HG03045 (cell line): ENCODE results near the gene METTL22.

Source experiments
- ATAC-seq: cut with Tn5 transposase; IDR thresholded peaks from one replicate; pipeline ENCODE4 v1.9.1; 2021; ENCODE audit warnings: mild to moderate bottlenecking, moderate library complexity; ENCODE audit not compliant: unreplicated experiment

The METTL22 gene

DNA sequence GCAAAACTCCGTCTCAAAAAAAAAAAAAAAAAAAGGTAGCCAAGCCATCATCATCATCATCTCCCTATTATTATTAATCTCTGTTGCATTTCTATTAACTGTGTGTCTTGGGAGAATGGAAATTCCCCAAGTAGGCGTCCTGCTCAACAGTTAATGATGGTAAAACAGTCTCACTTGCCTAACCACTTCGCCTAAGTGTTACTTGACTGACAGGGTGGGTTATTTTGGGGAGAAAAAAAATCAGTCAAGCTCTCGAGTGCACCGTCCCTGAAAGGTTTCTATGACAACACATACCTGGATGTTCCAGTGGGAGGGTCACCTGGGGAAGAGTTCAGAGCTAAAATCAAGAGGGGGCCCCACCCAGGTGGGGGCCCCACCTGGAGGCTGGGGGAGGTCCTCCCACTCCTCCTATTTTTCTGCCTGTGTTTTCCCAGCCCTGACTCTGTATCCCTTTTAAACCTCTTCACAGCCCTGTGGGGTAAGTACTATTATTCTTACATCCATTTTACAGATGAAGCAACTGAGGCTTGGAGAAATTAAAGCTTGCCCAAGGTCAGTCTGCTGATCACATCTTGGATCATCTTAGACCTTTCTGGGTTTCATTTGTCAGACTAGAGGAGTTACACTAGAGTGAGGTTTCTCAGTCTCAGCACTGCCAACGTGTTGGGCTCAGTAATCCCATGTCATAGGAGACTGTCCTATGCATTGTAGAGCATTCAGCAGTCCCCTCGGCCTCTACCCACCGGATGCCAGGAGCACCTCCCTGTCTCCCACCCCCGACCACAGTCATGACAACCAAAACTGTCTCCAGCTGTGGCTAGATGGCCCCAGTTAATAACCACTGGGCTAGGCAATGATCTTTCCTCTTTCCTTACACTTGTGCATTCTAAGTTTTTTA is 41.9 kb downstream of the METTL22 start:
- no peak for ATAC-seq

DNA sequence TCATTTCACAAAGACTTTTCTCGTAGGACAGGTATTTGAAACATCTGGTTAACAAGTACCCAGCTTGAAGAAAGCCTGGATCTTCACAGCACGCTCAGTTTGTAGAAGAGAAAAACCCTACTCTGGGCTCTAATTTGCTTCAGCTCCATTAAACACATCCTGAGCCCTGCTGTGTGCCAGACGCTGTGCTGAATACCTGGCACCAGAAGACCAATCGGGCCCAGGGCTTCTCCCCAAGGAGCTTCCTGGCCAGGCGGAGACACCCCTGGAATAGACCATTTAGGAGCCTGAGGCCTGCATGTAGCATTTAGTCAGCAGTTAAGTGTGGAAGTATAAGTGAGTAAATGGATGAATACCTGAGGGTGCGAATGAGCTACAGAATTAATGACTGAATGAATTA is 44.0 kb downstream of the METTL22 start:
- no peak for ATAC-seq

DNA sequence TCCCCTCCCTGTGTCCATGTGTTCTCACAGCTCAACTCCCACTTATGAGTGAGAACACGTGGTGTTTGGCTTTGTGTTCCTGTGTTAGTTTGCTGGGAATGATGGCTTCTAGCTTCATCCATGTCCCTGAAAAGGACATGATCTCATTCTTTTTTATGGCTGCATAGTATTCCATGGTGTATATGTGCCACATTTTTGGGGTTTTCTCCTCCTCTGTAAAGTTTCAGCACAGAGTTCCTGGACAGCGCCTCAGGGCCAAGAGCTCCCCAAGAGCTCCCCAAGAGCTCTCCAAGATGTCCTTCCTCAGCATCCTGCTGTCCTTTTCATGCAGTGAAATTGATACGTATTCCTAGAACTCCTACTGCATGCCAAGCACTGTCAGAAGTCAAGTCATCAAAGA is 46.0 kb downstream of the METTL22 start:
- ATAC-seq, result no peak

DNA sequence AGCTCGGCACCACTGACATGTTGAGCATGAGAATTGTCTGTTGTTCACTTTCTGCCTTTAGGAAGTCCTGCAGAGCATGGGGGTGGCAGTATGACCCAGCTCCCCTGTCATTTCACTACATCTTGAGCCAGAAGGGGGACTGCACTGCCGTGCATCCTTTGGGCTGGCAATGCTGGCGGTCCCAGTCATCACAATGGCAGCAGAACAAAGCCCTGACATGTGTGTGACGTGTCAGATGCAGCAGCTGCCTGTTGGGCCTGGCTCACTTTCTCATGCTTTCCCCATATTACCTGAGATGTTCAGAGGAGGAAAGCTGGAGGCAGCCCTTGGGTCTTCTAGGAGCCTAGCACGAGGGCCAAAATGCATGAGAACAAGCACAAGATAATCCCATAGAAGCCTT is 46.6 kb downstream of the METTL22 start:
- no peak for ATAC-seq

DNA sequence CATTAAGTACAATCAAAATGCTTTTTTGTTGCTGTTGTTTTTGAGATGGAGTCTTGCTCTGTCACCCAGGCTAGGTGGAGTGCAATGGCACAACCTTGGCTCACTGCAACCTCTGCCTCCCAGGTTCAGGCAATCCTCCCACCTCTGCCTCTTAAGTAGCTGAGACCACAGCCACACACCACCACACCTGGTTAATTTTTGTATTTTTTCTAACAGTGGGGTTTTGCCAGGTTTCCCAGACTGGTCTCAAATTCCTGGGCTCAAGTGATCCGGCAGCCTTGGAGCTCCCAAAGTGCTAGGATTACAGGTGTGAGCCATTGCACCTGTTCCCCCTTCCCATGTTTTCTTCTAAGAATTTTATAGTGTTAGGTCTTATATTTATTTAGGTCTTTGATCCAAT is 48.0 kb downstream of the METTL22 start:
- no peak for ATAC-seq

DNA sequence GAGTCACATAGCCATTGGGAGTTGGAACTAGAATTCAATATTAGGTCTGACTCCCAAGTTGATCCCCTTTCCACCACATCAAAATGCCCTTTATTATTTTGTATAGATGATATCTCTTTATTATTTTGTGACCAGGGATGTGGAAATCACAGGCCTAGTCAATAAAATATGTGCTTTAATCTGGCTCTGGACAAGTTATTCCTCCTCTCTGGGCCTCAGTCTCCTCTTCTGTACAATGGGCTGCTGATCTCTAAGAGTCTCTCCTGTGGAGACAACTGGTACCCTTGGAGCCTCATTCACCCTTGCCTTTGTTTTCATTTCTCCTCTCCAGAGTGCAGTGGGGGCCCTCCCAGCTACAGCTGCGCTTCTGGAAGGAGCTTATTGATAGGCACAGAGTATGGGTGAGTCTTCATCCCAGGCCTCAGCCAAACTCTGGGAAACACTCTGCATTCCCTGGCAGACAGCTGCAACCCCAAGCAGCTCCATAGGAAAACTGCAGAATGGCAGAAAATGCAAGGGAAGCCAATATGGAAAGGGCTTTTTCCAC is 48.6 kb downstream of the METTL22 start:
- ATAC-seq, result no peak

DNA sequence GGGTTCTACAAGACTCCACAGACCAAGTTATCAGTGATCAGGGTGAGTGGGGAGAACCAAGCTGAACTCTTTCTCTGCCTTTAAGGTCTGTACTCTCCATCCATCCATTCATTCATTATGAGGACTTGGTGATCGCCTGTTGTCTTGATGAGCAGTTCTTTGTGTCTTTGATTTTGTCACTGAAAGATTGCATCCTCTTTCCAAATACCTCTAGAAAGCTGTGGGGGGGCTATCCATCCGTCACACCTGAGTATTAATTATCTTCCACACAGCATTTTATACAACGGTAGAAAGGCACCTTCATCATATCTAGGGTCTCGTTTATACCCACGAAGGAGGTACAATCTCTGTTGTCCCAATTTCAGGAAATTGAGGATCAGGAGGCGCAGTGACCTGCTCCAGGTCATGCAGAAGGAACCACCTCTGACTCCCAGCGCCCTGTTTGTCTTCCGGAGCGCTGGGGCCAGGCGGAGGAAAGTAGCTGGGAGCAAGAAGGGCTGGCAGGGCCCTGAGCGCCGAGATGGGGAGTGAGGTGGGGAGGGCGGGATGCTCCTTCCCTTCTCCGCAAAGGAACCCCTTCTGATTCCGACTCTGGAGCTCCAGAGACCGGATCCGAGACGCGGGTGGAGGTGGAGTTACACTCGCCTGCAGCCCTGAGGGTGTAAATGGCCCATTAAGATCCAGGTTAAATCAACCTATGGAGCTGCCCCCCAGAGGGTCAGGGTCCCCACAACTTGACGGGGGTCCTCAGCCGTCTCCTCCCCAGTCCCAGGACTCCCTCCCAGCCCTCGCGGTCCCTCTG is 52.3 kb downstream of the METTL22 start:
- peak; percentile 31 for ATAC-seq

DNA sequence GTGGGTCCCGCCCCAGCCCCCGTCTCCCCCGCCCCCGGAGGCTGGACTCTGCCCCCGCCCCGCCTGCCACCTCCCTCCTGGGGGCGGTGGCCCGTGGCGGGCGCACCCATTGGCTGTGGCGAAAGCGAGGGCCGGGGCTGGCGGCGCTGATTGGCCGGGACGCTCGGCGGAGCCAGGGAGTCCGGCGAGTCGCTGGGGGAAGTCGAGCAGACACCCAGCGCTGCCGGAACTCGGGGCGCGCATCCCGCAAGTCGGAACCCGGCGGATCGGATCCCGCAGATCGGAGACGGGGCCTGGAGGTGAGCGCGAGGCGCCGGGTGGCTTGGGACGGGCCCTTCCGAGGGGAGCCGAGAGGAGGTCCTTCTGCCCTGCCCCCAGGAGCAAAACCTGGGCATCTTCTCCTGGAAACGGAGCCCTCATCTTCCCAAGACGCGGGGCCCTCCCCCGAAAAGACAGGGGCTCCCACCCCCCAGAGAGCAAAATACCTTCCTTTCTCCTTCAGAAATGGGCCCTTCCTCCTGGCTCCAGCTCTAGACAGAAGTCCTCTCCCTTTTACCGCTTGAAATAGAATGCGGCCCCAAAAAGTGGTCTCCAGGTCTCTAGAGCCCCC is 53.0 kb downstream of the METTL22 start, which contains the start of gene ABAT:
ABAT (plus strand) TSS at position 205 of the 610 bp plus-strand sequence. CDS start 61,123 bp downstream, outside the sequence.
- peak; percentile 99 for ATAC-seq

DNA sequence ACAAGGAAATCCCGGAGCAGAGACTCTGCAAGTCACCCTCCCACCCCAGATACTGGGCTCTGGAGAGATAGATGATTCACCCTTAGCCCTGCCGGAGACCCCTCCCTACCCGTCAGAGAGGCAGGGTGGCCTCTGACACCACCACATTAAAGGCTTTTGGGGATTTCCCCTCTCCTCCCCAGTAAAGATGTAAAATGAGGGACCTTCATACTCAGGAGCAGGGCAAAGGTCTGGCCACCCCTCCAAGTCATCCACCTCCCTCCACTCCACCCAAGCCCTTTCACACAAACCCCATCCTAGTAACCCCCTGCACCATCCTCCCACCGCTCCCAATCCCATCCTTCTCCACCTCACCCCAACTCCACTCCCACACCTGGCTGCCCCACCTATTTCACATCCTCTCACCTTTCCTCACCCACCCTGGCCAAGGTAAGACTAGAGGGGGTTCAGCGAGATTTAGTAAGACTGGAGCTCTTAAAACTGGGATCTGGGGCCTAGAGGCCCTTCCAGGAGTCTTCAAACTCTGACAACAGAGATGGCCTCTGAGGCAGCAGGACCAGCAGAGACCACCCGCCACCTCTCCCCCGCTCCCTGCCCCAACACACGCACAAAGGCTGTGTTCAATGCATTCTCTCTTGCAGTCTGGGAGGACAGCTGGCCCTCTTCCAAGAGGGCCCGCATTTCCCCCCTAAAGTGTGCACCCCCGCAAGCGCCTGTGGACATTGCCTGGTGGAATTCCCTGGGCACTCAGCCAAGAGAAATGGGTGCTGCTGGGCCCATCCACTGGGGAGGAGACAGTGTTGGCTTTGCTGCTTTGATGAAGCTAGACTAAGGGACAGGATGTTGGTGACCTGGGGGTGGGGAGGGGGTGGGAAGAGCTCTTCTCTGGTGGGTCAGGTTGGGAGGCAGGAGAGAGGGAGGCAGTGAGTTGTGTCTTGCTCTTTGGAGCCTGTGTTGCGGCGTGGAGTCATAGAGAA is 54.0 kb downstream of the METTL22 start:
- ATAC-seq, result no peak

DNA sequence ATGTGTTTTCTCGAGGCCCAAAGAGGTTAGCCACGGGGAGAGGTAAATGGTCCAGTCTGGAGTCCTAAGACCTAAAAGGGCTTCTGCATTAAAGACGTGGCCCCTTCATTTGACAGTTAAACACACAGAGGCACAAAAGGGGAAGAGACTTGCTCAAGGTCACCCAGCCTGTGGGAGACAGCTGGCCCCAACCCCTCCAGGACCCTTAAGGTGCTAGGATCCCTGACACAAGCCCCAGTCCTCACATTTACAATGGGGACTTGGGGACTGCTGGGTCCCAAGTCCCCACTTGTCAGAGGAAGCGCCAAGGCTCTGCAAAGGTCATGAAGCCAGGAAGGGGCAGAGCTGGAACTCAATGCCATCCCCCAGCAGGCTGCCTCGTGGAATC is 54.7 kb downstream of the METTL22 start:
- no peak for ATAC-seq

DNA sequence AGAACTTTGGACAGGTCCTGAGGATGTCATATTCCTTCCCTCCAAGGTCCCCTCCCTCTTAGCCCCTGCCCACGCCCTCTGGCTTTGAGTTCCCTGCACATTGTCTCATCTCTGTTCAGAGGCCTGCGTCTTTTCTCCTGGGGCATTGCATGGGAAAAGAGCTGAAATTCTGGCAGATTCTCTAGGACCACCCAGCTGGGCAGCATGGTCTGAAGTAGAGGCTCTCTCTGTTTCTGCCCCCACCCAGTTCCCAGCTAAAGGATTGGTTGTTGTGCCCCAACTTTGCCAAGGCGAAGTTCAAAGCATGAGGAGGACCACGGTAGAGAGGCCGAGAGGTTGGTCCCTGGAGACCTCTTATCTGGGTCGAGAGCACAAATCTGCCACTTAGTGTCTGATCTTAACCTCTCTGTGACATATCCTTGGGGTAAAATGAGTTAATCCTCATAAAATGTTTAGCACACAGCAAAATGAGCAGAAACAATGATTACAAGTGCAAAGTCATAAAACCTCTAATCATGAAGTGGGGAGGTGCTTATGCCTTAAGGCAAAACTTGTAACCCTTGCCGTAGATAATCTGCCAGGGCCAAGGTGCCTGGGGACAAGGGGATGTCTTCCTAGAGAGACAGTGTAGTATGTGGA is 55.4 kb downstream of the METTL22 start:
- ATAC-seq, result no peak

DNA sequence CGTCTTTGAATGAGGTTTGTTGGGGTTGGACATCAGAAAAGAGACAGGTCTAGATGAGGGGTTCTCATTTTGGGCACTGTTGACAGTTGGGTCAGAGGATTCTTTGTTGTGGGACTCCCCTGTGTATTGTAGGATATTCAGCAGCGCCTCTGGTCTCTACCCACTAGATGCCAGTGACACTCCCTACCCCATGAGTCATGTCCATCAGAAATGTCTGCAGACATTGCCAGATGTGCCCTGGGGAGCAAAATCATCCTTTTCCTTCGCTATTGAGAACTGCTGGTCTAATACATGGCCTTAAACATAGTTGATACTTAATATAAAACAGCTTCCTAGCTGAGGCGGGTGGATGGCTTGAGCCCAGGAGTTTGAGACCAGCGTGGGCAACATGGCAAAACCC is 56.0 kb downstream of the METTL22 start:
- ATAC-seq, result no peak

DNA sequence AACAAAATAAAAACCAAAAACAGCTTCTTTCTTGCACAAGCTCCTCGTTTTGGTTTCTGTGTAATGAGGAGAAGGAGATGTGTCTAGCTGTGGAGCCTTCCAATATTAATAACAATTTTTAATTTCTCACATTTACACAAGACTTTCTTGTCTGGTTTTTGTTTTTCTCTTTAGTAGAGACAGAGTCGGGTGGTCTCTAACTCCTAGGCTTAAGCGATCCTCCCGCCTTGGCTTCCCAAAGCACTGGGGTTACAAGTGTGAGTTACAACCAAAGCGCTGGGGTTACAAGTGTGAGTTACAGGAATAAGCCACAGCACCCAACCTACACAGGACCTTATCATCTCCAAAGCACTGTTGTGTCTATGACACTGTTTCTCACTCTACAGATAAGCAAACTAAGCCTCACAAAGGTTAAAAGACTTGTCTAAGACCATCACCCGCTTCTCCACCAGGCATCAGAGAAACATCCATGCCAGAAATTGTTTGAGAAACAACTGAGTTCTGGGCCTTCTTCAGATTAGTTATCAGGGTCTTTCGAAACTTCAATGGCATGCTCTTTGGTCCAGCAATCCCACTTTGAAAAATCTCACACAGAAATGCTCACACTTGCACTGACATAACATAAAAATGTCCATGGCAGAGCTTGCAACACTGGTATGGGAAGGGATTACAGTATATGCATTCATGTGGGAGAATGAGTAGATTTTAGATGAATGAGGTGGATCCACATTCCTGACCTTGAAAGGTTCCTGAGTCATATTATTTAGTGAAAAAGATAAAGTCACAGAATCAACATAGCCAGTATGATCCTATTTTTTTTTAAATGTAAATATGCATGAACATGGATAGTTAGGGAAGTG is 56.8 kb downstream of the METTL22 start:
- no peak for ATAC-seq

DNA sequence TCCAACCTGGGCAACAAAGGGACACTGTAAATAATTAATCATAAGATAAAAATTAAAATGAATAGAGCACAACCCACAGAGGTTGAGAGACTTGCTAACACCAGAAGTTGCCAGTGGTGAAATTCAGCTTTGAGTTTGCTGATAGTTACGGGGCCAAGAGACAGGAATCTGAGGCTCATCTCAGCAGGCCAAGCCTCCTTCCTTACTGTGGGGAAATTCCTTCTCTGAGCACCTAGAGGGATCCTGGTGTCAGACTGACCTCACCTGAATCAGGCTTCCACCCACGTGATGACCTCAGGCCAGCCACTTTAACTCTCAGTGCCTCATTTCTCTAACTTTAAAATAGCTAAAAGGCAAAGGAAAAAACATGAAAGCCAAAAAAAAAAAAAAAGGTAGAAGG is 57.7 kb downstream of the METTL22 start:
- no peak for ATAC-seq

DNA sequence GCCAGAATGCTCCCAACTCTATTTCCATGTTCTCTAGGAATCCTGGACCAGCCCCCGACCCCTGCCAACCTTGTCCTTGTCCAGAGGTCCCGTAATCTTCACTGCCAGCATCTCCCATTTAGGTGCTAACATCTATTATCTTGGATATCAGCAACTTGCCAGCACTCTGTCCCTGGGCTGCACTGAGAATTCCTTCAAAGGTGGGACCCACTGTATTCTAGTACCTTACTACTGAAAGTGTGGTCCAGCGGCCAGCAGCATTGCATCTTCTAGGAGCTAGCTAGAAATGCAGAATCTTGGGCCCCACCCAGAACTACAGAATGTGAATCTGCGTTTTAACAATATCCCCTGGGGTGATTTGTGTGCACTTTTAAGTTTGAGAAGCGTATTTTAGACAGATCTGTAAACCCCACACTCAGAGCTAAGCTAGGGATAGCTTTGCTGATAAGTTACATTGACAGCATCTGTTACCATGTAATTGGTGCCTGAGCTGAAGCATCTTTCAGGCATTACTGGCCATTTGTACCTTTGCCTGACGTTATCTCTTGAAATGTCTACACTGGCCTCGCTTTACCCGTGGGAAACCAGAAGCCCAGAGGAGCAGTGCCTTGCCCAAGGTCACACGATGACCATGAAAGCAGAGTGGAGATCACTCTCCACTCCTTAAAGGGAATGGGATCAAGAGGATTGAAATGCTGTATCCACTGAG is 61.2 kb downstream of the METTL22 start:
- no peak for ATAC-seq

DNA sequence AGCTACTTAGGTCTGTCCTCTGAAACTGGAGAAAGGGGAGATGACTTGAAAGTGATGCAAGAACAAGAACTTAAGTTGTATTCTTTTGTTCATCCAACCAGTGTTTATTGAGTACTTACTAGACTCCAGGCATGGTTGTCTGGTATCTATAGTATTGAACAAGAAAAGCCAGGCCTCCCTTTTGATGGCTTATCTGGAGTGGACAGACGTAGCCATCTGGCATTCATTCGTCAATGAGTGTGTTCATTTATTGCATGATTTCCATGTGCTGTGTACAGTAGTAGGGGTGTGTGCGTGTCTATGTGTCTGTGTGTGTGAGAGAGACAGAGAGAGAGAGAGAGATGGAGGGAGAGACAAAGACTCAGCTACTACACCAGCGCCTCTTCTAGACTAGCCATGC is 62.1 kb downstream of the METTL22 start:
- no peak for ATAC-seq

DNA sequence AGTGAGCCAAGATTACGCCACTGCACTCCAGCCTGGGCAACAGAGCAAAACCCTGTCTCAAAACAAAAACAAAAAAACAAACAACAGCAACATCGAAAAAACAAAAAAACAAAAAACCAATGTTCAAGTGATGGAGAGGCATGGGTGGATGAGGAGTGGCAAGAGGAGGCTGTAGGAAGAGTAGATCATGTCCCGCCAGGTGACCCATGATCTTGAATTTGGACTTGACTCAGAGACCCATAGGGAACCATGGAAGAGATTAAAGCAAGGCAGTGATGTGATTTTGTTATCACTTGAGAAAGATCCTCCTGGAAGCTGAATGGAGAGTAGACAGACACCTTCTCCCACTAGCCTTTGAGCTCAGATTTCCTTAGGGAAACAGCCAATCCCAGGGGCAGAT is 64.1 kb downstream of the METTL22 start:
- ATAC-seq, result no peak

DNA sequence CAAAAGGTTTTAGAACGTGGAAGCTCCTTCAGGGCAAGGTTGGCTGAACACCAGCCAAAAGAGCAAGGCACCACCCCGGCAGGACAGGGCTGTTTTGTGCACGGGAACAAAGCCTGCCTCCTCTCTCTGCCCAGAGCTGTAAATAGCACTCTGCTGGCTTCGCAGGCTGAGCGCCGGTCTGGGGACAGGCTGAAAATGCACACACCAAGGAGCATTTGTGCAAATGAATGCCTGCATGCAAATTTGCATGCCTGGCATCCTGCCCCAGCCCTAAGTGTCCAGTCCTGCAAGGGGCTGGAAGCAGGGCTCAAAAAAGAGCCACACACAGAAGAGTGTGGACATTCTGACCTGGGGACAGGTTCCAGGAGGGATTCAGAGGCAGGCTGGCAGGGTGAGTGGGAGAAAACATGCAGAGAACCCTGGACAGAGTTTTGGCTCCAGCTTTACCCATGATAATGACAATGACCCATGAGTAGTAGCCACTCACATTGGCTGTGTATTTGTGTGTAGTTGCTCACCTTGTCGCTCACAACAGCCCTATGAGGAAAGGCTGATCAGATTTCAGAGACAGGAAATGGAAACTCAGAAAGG is 64.6 kb downstream of the METTL22 start:
- ATAC-seq, result no peak
